GM04503 (cell line): ENCODE measurements around the gene RPS25.
"Not testable (repeated sequence)": the region's sequence is repeated elsewhere in the genome, so short reads cannot be mapped to it uniquely, and the experiment has no call there.

Source experiments
- DNase-seq: peaks from one replicate; pipeline ENCODE4 v3.0.0-alpha.2; 2012; ENCODE audit warnings: low read depth

Gene RPS25

GRCh38 chr11:119015054-119015611, 3.0 kb downstream of the RPS25 start:
- no peak for DNase-seq

GRCh38 chr11:119014209-119014924, 3.8 kb downstream of the RPS25 start:
- DNase-seq = no peak

- no peak for DNase-seq
Measured at GRCh38 chr11:119012629-119013170, 5.4 kb downstream of the RPS25 start.

- DNase-seq = no peak
Measured at GRCh38 chr11:119011476-119012053, 6.6 kb downstream of the RPS25 start.

GRCh38 chr11:119006656-119007055, 11.5 kb downstream of the RPS25 start:
- no peak for DNase-seq

GRCh38 chr11:119000906-119001305, 17.2 kb downstream of the RPS25 start:
- DNase-seq = no peak

- DNase-seq = no peak
Measured at GRCh38 chr11:118998822-118999221, 19.3 kb downstream of the RPS25 start.

GRCh38 chr11:118998388-118998717, 19.8 kb downstream of the RPS25 start:
- DNase-seq = no peak

- peak; percentile 46 for DNase-seq
Measured at GRCh38 chr11:118997627-118998387, 20.3 kb downstream of the RPS25 start, which contains the start of gene CENATAC. Gene CENATAC, plus strand, starts transcription at chr11:118998138. Its CDS starts 60 bp downstream, at chr11:118998198.

- no peak for DNase-seq
Measured at GRCh38 chr11:118996926-118997626, 21.1 kb downstream of the RPS25 start.

- DNase-seq = not testable (repeated sequence)
Measured at GRCh38 chr11:118991486-118992038, 26.6 kb downstream of the RPS25 start.

GRCh38 chr11:118988280-118988679, 29.9 kb downstream of the RPS25 start:
- DNase-seq = no peak

GRCh38 chr11:118984825-118985224, 33.3 kb downstream of the RPS25 start:
- DNase-seq = no peak

GRCh38 chr11:118984337-118984736, 33.8 kb downstream of the RPS25 start:
- DNase-seq = not testable (repeated sequence)

- no peak for DNase-seq
Measured at GRCh38 chr11:118980191-118980881, 37.8 kb downstream of the RPS25 start.

GRCh38 chr11:118979434-118979833, 38.7 kb downstream of the RPS25 start:
- no peak for DNase-seq

- no peak for DNase-seq
Measured at GRCh38 chr11:118975771-118976709, 42.1 kb downstream of the RPS25 start.

GRCh38 chr11:118973985-118974384, 44.2 kb downstream of the RPS25 start:
- no peak for DNase-seq

GRCh38 chr11:118971646-118972045, 46.5 kb downstream of the RPS25 start, which contains the start of gene FOXR1:
Gene FOXR1, plus strand, starts transcription at chr11:118971761. Its CDS starts 171 bp downstream, at chr11:118971932.
- no peak for DNase-seq

- not testable (repeated sequence) for DNase-seq
Measured at GRCh38 chr11:118969508-118969907, 48.6 kb downstream of the RPS25 start.
